ENCODE results near the gene TBR1.

TBR1 gene

GRCh38 chr2:161391737-161392506 is 24.2 kb upstream of the TBR1 start:
- Histone ChIP-seq H3K9me3 (ENCODE audit: insufficient read depth, low read length, severe bottlenecking) (no peaks in the 10 kb centered on the region), H3K36me3 (ENCODE audit: insufficient read depth, low read length) (peaks cover 83% of the 10 kb centered on the region), H3K4me1 (ENCODE audit: insufficient read depth, low read length) (no peaks in the 10 kb centered on the region), H3K27me3 (ENCODE audit: insufficient read depth, low read length, poor library complexity) (no peaks in the 10 kb centered on the region), H3K27ac (ENCODE audit: low read length) (no peak overlapping the region), H2AFZ (ENCODE audit: low read depth, low read length) (no peak overlapping the region), H4K20me1 (ENCODE audit: insufficient read depth, low read length) (no peaks in the 10 kb centered on the region), H3K4me3 (ENCODE audit: low read depth in 1 of 2, low read length in 2 of 2) (no peak overlapping the region), H3K79me2 (ENCODE audit: insufficient read depth, low read length) (0 out of 2 replicates have a peak, but pooled peaks cover 2% of the 10 kb centered on the region), H3K9ac (ENCODE audit: low read depth, low read length) (no peak overlapping the region), H3K4me2 (ENCODE audit: insufficient read depth, low read length) (no peak overlapping the region)
- no peak for ATAC-seq (ENCODE audit: insufficient read depth, low read depth)
- DNase-seq = no peak
- no peak for TF ChIP-seq EZH2 (IDR thresholded peaks at IDR 0.05; ENCODE audit: borderline replicate concordance, low read depth, low read length, severe bottlenecking)
- TF ChIP-seq CTCF (IDR thresholded peaks at IDR 0.05; ENCODE audit: borderline replicate concordance, extremely low read depth, low read length, poor library complexity, severe bottlenecking) = no peak

GRCh38 chr2:161400076-161400475 is 16.0 kb upstream of the TBR1 start:
- ATAC-seq (ENCODE audit: insufficient read depth, low read depth) = no peak
- Histone ChIP-seq H3K27ac (ENCODE audit: low read length) (no peak overlapping the region), H3K4me2 (ENCODE audit: insufficient read depth, low read length) (no peak overlapping the region), H4K20me1 (ENCODE audit: insufficient read depth, low read length) (no peaks in the 10 kb centered on the region), H2AFZ (ENCODE audit: low read depth, low read length) (no peak overlapping the region), H3K4me1 (ENCODE audit: insufficient read depth, low read length) (no peaks in the 10 kb centered on the region), H3K4me3 (ENCODE audit: low read depth in 1 of 2, low read length in 2 of 2) (no peak overlapping the region), H3K9ac (ENCODE audit: low read depth, low read length) (no peak overlapping the region), H3K36me3 (ENCODE audit: insufficient read depth, low read length) (peaks cover 78% of the 10 kb centered on the region), H3K79me2 (ENCODE audit: insufficient read depth, low read length) (no peaks in the 10 kb centered on the region), H3K27me3 (ENCODE audit: insufficient read depth, low read length, poor library complexity) (no peaks in the 10 kb centered on the region), H3K9me3 (ENCODE audit: insufficient read depth, low read length, severe bottlenecking) (no peaks in the 10 kb centered on the region)
- no peak for DNase-seq
- no peak for TF ChIP-seq CTCF (IDR thresholded peaks at IDR 0.05; ENCODE audit: borderline replicate concordance, extremely low read depth, low read length, poor library complexity, severe bottlenecking)
- TF ChIP-seq EZH2 (IDR thresholded peaks at IDR 0.05; ENCODE audit: borderline replicate concordance, low read depth, low read length, severe bottlenecking) = no peak

- no peaks in the 10 kb centered on the region for H3K27me3 ChIP-seq (ENCODE audit: insufficient read depth, low read length, poor library complexity)
- TF ChIP-seq EZH2 (IDR thresholded peaks at IDR 0.05; ENCODE audit: borderline replicate concordance, low read depth, low read length, severe bottlenecking) = no peak
- no peak for TF ChIP-seq CTCF (IDR thresholded peaks at IDR 0.05; ENCODE audit: borderline replicate concordance, extremely low read depth, low read length, poor library complexity, severe bottlenecking)
- no peaks in the 10 kb centered on the region for H3K9me3 ChIP-seq (ENCODE audit: insufficient read depth, low read length, severe bottlenecking)
- no peak for ATAC-seq (ENCODE audit: insufficient read depth, low read depth)
- no peak overlapping the region for H3K9ac ChIP-seq (ENCODE audit: low read depth, low read length)
- no peaks in the 10 kb centered on the region for H4K20me1 ChIP-seq (ENCODE audit: insufficient read depth, low read length)
- no peak overlapping the region for H3K4me2 ChIP-seq (ENCODE audit: insufficient read depth, low read length)
- no peaks in the 10 kb centered on the region for H3K4me1 ChIP-seq (ENCODE audit: insufficient read depth, low read length)
- peaks cover 58% of the 10 kb centered on the region for H3K36me3 ChIP-seq (ENCODE audit: insufficient read depth, low read length)
- H2AFZ ChIP-seq (ENCODE audit: low read depth, low read length) = no peak overlapping the region
- no peak overlapping the region for H3K4me3 ChIP-seq (ENCODE audit: low read depth in 1 of 2, low read length in 2 of 2)
- no peak overlapping the region for H3K27ac ChIP-seq (ENCODE audit: low read length)
- DNase-seq = no peak
- no peaks in the 10 kb centered on the region for H3K79me2 ChIP-seq (ENCODE audit: insufficient read depth, low read length)
Measured at GRCh38 chr2:161402297-161402696, 13.8 kb upstream of the TBR1 start.
